ENCODE data around the gene GAREM1.

DNA sequence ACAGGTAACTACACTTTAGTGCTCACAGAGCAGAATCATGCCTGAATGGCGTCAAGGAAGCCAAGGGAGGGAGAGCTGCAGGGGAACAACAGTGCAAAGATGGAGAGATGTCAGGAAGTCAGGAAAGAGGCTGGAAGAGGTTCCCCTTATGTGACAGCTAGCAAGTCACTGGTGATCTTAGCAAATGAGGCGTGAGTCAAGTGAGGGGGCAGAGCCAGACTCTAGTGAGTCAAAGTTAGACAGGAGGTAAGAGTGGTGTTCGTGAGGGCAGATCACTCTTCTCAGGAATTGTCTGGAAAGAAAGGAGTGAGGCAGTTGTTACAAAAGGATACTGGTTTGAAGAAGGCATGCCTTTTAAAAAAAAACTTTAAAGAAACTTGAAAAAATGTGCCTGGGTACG, 193.8 kb downstream of the GAREM1 start:
- no peak for TF ChIP-seq POLR2A (IDR thresholded peaks at IDR 0.05; ENCODE audit: low read depth, low read length)
- no peak for TF ChIP-seq TAF1 (IDR thresholded peaks at IDR 0.05; ENCODE audit: borderline replicate concordance, low read depth, low read length)
- no peak for TF ChIP-seq POLR2AphosphoS5 (IDR thresholded peaks at IDR 0.05; ENCODE audit: low read depth, low read length)
